Cerebellar cortex (tissue), 1 donor: ENCODE measurements around the gene KCNIP1.

Source experiments
- DNase-seq: peaks from one replicate; pipeline ENCODE4 v3.0.0-alpha.2; 2015; ENCODE audit warnings: low spot score

KCNIP1 gene

DNA sequence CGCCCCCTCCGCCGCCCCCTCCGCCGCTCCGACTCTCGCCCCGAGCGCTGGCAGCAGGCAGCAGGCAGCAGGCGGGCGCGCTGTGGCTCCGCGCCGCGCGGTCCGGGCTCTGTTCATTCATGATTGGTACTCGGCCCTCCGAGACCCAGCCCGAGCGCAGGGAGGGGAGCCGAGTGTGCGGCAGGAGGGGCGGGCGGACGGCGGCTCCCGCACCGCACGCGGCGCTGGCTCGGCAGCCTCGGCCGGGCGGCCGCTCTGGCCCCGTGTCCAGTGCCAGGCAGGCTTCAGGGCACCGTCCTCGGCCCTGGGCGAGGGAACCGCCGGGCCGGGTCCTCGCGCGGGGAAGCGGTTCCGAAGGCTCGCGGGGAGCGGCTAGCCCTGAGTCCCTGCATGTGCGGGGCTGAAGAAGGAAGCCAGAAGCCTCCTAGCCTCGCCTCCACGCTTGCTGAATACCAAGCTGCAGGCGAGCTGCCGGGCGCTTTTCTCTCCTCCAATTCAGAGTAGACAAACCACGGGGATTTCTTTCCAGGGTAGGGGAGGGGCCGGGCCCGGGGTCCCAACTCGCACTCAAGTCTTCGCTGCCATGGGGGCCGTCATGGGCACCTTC, at the start of gene KCNIP1:
Gene KCNIP1, plus strand, starts transcription at position 31 of the 607 bp plus-strand sequence.
- DNase-seq, result peak; percentile 20

DNA sequence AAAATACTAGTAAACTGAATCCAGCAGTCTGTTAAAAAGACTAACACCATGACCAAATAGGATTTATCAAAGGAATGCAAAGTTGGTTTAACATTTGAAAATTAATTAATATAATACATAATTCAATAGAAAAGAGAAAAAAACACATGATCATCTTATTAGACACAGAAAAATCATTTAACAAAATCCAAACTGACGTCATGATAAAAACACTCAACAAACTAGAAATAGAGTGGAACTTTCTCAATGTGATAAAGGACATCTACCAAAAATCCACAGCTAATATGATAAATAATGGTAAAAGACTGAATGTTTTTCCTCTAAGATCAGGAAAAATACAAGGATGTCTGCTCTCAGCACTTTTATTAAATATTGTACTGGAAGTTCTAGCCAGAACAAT, 40.4 kb upstream of the KCNIP1 start:
- no peak for DNase-seq

DNA sequence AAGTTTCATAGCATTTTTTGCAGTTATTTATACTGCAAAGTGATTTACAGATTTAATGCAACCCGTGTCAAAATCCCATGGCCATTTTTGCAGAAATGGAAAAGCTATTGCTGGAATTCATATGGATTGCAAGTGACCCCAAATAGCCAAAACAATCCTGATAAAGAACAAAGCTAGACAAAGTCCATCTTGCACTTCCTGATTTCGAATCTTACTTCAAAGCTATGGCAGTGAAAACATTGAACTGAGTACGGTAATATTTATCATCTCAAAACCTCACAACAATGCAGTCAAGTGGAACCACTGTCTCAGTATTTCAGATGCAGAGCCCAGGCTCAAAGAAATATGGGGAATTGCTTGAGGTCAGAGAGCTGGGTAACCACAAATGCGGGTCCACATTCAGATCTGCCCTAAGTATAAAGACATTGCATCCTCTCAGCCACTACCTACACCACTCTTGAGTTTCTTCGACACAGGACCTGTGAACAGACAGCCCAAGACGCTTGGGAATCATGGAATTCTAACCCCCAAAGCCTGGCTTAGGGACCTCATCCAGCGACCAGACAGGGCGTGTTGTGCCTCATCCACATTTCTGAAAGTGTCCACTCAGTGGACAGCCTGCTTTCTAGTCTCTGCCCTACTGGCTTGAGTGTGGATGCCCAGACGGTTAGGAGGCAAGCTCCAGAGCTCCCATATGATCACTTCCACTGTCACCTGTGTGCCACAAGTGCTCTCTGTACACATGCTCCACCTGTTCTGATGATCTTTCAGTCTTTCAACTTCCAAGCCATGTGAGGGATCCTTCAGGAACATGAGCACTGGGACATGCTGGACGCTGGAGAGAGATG, 39.3 kb upstream of the KCNIP1 start:
- no peak for DNase-seq

DNA sequence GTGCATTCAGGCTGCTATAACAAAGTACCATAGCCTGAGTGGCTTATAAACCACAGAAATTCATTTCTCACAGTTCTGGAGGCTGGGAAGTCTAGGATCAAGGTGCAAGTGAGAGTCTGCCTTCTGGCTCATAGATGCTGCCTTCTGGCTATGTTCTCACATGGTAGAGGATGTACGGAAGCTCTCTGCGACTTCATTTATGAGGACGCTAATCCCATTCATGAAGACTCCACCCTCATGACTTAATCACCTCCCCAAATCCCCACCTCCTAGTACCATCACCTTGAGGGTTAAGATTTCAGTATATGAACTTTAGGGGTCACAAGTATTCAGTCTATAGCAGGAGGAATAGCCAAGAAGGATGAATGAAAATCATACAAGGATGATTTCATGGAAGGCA, 37.3 kb upstream of the KCNIP1 start:
- DNase-seq, result no peak

DNA sequence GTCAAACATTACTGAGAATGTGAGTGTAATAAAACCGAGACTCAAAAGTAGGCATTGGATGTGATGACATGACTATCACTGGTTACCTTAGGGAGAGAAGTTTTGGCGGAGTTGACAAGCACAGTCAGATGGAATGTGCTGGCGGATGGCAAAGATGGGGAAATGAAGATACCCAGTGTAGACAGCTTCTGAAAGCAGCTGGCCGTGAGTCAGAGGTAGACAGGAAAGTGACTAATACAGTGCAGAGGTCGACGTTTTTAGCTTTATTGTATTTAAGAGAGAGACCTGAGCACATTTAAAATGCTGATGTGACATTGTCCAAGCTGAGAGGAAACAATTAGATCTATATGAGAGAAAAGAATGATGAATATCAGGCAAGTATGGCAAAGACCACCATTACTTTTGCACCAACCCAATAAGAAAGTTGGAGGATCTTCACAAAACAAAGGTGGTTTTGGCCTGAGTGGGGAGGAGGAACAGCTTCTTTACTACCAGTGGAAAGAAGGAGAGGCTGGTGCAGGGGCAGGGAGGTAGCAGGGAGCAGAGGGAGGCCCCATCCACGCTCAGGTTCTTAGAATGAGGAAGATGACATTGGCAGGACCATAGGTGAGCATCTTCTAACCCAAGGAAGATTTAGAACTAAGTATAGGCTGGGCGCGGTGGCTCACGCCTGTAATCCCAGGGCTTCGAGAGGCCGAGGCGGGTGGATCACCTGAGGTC, 36.7 kb upstream of the KCNIP1 start:
- no peak for DNase-seq

DNA sequence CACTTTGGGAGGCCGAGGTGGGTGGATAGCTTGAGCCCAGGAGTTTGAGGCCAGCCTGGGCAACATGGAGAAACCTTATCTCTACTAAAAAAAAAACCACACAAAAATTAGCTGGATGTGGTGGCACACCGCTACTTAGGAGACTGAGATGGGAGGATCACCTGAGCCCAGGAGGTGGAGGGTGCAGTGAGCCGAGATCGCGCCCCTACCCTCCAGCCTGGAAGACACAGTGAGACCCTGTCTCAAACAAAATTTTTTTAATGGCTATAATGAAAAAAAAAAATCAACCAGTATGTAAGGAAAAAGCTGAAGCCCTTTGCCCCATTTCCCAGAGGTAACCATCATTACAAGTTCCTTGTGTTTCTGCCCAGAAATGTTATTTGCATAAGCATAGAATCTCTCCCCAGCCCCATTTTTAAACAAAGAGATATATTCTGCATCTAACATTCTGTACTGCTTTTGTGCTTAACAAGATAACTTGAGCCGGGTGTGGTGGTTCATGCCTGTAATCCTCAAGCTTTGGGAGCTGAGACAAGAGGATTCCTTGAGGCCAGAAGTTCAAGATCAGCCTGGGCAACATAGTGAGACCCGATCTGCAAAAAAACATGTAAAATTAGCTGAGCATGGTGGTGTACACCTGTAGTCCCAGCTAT, 35.1 kb upstream of the KCNIP1 start:
- DNase-seq, result no peak

DNA sequence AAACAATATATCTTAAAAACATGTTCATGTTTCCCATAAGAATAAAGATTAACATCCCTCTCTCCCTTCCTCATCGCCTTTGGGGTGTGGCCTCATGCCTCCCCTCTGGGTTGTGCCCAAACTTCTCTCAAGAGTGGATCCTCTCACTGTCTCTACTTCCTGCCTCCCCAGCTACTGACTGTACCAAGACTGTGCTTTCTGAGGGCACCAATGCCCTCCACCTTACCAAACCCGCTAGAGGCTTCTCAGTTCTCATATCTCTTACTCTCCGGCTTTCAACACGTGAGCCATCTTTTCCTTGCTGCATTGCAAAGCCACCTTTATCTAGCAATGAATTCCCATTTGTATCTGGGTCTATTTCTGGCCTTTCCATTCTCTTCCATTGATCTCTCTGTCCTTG, 34.4 kb upstream of the KCNIP1 start:
- DNase-seq, result no peak

DNA sequence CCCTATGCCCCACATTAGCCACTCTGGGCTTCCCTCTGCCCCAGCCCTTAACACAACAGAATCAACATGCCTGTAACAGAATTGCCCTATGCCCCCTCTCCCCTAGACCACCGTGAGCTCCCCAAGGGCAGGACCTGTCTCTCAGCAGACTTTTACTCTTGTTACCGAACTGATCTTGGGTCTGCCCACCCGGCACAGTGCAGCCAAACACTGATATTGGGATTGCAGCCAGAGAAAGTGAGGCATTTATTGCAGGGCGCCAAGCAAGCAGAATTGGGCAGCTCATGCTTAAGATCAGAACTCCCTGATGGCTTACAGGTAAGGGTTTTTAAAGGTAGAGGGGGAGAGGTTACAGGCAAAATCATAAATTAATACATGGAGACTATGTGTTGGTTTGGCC, 33.5 kb upstream of the KCNIP1 start:
- no peak for DNase-seq

DNA sequence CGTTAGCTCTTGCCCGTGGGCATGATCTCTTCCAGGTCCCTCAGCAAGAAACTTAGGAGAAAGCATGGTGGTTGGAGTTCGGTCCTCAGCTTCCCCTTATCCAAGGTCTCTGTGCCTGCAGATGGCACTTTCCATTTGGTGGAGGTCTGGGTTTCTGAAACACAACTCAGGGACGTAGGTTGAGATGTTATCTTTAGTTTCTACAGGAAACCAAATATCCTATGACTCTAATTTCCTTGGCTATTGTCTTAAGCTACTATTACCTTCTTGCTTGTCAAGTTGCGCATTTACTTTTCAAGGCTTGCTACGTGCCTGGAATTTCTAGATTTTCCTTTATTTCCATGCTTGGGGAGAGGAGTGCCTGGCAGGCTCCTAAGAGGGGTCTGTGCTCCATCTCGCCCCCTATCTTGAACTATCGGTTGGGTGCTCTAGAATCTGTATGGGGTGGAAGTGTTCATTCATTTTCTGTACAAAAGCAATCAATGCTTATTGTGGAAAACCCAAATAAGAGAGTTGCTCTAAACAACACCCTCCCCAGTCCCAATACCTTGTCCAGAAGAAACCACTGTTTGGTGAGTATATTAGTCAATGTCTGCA, 32.9 kb upstream of the KCNIP1 start:
- DNase-seq, result no peak

DNA sequence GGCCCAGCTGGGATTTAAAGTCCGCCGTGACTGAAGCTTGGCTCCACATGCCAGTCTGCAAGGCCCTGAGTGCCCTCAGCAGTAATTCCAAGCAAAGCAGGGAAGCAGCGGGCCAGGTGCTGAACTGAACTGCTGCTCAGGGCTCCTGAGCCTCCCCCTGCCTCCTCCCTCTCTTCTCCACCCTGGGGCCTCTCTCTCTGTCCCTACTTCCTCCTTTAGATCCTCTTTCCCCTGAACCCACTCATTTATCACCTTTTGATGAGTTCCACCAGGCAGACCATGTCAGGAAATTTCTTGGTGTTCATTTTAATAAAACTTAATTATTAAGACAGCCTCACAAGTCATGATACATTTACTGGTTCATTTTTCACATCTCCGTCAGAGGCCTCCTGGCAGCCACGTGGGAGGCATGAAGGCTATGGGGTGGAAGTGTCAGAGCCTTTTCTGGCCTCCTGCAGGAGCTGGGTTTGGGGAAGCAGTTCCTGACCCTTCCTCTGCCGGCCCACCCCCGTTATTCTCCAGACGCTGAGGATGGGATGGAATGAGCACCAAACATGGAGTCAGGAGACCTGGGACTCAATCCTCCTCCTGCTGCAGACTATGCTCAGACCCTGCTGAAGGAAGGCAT, 32.2 kb upstream of the KCNIP1 start:
- DNase-seq, result no peak

DNA sequence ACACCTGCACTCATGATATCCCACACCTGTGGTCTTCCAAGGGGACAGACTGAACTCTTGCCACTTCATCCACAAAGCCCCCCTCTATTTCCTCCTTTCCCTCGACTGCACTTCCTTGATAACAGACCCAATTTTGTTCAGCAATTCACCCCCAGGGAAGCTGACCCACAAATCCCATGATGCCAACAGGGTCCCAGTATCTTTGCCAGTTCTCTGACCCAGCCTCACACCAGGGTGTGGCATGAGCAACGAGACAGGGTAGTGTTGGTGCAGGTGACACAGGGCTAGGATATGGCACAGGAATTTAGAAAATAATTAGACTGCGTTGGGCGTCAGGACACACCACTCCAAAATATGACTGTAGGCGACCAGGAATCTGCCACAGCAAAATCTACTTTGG, 30.2 kb upstream of the KCNIP1 start:
- DNase-seq, result no peak

DNA sequence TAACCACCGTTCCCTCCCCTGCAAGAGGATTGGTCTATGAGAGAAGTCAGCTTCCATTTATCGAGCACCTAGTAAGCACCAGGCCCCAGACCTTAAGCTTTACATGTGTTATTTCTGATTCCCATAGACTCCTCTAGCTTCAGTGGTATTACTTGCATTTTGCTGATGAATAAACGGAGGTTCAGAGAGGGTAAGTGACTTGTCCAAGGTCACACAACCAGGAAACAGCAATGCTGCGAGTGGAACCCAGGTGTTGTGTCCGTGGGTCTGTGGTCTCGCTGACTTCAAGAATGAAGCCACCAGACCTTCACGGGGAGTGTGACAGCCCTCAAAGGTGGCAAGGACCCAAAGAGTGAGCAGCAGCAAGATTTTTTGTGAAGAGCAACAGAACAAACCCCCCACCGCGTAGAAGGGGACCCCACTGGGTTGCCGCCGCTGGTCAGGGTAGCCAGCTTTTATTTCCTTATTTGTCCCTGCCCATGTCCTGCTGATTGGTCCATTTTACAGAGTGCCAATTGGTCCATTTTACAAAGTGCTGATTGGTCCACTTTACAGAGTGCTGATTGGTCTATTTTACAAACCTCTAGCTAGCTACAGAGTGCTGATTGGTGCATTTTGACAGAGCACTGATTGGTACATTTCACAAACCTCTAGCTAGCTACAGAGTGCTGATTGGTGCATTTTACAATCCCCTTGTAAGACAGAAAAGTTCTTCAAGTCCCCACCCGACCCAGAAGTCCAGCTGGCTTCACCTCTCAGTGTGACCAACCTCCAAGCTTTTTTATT, 29.1 kb upstream of the KCNIP1 start:
- no peak for DNase-seq

DNA sequence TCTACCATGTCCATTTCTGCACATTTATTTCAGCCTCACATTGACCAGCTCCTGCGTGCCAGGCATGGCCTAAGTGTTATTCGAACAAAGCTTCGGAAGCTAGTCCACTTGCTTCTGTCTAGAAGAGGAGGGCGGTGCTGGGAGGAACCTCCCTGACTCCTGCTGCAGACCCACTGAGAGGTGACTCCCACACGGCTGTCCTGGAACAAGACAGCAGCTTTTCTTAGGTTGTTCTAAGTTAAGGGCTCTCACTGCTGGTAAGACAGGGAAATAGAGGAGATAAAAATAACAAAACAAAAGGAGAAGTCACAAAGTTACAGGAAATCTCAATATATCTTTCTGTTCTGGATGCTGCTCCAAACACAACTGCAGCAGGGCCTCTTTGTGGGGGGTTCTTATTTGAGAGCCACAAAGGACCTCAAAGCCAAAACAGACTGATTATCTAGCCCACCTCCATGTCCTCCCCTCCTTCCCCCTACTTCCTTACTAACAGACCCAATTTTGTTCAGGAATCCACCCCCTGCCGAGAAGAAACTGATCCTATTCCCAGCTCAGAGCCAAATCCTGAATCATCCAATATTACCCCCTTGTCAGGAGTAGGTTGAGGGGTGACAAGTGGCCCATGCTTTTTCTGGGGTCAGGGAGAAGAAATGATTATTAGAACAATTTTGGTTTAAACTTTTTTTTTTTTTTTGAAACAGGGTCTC, 28.4 kb upstream of the KCNIP1 start:
- no peak for DNase-seq

DNA sequence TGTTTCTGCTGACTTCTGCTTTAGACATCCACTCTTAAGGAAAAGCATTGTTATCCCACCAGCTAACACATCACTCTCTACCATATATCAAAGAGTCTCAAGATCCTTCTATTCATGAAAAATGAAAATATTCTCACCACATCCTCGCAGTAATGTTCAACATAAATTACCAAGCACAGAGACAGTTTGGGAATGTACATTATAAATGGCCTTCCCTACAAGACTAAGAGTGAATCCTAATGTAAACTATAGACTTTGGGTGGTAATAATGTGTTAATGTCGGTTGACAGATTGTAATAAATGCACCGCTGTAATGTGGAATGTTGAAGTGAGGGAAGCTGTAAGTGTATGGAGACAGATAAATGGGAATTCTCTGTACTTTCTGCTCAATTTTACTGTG, 27.1 kb upstream of the KCNIP1 start:
- no peak for DNase-seq

DNA sequence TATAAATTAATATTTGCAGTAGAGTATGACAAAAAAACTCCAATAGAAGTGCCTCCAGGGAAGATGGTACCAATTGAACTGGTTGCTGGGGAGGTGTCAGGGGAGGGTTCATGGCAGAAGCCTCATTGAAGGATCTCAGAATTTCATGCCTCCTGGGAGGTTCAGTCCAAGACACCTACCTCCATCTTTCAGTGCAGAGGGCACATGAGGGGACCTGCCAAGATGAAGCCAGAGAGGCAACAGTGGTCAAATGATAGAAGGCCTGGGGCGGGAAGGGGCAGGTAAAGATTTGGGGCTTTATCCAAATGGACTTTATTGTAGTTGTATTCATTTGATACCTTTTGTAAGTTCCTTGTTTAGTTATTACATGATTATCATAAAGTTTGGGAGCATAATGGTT, 25.9 kb upstream of the KCNIP1 start:
- no peak for DNase-seq

DNA sequence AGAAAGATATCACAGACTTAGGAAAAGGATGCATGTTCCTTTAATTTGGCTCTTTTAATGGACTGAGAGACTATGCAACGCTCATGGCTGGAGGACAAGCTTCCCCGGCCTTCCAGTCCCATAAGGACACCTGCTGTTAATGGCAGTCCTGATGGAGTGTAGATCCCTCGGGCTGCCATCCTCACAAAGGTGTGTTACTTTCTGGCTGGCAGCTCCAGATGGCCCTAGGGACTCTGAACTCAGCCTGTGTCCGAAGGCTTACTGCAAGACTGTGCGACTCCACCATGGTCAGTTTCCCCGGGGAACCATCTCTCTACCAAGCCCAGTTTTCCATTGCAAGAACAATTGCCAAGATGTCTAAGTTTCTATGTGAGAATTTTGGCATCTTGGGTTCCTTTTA, 25.5 kb upstream of the KCNIP1 start:
- DNase-seq, result no peak

DNA sequence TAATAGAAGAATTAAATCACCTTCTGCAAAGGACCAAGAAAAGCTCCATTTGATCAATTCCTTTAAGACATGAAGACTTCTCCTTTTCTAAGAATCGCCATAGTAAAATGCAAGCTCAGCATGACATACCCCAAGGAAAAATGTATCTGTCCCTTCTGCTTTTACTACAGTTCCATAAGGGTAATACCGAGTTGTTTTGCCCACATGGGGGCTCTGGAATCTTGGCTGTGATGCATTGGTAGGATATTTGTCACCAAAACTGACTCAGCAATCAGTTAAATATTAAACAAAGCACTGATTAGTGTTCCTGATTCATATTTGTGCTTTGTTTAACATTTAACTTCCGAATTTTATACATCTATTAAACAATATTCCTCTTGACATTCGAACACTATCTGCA, 24.3 kb upstream of the KCNIP1 start:
- DNase-seq, result no peak

DNA sequence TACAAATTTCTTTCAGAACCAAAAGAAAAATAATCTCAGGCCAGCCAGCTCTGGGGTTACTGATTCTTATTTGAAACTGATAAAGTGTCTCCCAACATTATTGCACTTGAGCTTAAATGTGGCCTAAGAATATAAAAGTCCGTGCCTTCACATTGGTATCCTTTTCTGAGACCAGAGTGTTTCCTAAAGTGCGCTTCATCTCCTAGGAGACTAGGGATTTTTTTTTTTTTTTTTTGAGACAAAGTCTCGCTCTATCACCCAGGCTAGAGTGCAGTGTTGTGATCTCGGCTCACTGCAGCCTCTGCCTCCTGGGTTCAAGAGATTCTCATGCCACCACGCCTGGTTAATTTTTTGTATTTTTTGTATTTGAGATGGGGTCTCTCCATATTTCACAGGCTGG, 23.6 kb upstream of the KCNIP1 start:
- DNase-seq, result no peak

DNA sequence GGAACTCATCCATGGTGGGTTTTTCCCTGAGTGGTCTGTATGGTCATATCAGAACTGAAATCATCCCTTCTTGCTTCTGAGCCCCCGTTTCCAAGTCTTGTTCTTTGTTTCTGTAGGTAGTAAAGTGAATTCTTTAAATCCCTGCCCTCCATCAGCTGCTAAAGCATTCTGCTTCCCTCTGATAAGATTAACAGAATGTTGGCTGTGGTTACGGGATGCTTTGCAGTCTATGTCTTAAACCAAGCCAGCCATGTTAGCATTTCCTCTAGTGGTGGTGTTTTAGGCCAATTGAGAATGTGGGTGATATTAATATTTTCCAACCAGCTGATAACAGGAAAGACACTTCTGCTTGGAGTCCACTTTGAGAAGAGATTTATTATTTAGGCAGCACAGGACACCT, 22.0 kb upstream of the KCNIP1 start:
- no peak for DNase-seq

DNA sequence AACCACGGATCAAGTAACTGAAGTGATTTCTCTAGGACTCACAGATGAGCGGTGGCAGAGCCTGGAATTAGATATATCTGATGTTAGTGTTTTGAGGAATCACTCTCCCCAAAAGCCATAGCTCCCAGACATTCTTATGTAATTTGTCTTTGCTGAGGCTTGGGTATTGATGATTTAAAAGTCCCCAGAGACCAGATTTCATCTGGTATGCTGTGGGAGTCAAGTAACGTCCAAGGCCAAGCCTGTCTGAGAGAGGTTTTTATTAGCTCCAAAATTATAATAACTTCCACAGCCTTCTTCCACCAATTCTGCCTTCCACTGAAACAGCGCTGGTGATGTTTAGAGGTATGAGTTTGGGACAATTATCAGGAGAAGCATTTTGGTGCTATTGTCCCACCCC, 21.3 kb upstream of the KCNIP1 start:
- DNase-seq, result no peak
